Activated T-cell treated with anti-CD3 and anti-CD28 coated beads, Interleukin-2, amount 50 U/mL, for 48 hours (primary cell): ENCODE data around the gene TTC27.
"Not testable (repeated sequence)": the region's sequence is repeated elsewhere in the genome, so short reads cannot be mapped to it uniquely, and the experiment has no call there.

Source experiments
- DNase-seq, 2 experiments: peaks; one replicate each; pipeline ENCODE4 v3.0.0-alpha.2; 2020

The TTC27 gene

GRCh38 chr2:32812316-32812715 lies 184.5 kb downstream of the TTC27 start:
- no peak for DNase-seq

GRCh38 chr2:32820088-32820487 lies 192.2 kb downstream of the TTC27 start:
- no peak for DNase-seq

GRCh38 chr2:32820701-32821100 lies 192.9 kb downstream of the TTC27 start:
- DNase-seq = no peak

GRCh38 chr2:32824070-32824809 lies 196.4 kb downstream of the TTC27 start:
- DNase-seq = no peak

- DNase-seq = no peak
Measured at GRCh38 chr2:32825291-32825712, 197.5 kb downstream of the TTC27 start.

- no peak for DNase-seq
Measured at GRCh38 chr2:32830196-32830595, 202.3 kb downstream of the TTC27 start.

- no peak for DNase-seq
Measured at GRCh38 chr2:32832821-32833220, 205.0 kb downstream of the TTC27 start.

GRCh38 chr2:32833709-32834108 lies 205.9 kb downstream of the TTC27 start:
- no peak for DNase-seq

- no peak for DNase-seq
Measured at GRCh38 chr2:32835148-32835547, 207.3 kb downstream of the TTC27 start.

- no peak for DNase-seq
Measured at GRCh38 chr2:32836933-32837332, 209.1 kb downstream of the TTC27 start.

- no peak for DNase-seq
Measured at GRCh38 chr2:32838418-32838817, 210.6 kb downstream of the TTC27 start.

GRCh38 chr2:32838949-32839348 lies 211.1 kb downstream of the TTC27 start:
- DNase-seq = no peak

- no peak for DNase-seq
Measured at GRCh38 chr2:32841931-32842898, 214.4 kb downstream of the TTC27 start.

- no peak for DNase-seq
Measured at GRCh38 chr2:32843699-32844098, 215.8 kb downstream of the TTC27 start.

- no peak for DNase-seq
Measured at GRCh38 chr2:32844253-32844652, 216.4 kb downstream of the TTC27 start.

- not testable (repeated sequence) for DNase-seq
Measured at GRCh38 chr2:32846274-32846673, 218.4 kb downstream of the TTC27 start.

GRCh38 chr2:32847734-32848133 lies 219.9 kb downstream of the TTC27 start:
- no peak for DNase-seq

- no peak for DNase-seq
Measured at GRCh38 chr2:32849456-32850194, 221.8 kb downstream of the TTC27 start.

- no peak for DNase-seq
Measured at GRCh38 chr2:32851777-32852439, 224.1 kb downstream of the TTC27 start.

- no peak for DNase-seq
Measured at GRCh38 chr2:32852856-32853255, 225.0 kb downstream of the TTC27 start.

- DNase-seq = no peak
Measured at GRCh38 chr2:32856891-32857290, 229.0 kb downstream of the TTC27 start.

- DNase-seq = no peak
Measured at GRCh38 chr2:32858713-32859112, 230.9 kb downstream of the TTC27 start.

GRCh38 chr2:32860385-32860784 lies 232.5 kb downstream of the TTC27 start:
- no peak for DNase-seq
